Measurements from ENCODE around the gene ZSWIM3. TPM values are rescaled to one million over a fixed set of nuclear protein-coding genes. Genes with fewer than 3 reads are reported as not detected.

Gene ZSWIM3
- total and polyA plus RNA-seq, 2 donors (not counting 3 experiments of a cell fraction or from before 2014, with no cell fraction given): 3.8 to 4.4 TPM

DNA sequence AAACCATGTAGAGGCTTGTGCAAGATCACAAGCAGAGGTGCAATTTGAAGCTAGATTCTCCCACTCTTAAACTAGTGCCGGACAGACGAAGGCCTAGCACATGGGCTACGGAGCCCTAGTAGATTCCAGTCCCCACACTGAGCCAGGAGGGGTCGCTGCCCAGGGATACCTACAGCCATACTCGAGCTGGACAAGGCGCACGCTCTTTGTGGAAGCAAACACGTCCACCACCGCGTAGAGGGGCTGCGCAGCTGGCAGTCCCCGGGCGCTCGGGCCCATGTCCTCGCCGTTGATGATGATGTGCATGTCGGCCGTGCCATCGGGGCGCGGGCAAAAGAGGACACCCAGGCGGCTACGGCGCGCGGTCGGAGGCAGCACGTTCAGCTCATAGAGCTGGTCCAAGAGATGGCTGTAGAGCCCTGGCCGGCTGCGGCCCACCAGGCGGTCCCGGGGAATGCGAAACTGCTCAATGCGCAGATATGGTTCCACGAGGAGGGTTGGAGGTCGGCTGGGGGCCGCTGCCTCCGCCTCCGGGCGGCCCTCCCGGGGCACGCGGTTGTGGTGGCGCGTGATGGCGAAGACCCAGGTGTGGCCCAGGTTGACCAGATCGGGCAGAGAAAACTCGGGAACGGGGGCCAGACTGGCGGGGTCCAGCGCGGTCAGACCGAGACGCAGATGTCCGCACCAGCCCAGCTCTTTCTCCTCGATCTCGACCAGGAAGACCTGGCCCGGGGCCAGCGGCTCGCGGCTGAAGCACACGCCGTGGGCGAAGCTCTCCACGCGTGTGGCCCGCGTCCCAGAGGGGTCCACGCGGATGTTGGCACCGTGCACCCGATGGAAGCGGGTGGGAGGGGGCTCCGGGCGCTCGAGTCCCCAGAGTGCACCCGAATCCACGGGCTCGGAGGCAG, 32.9 kb downstream of the ZSWIM3 start:
- H3K4me1 ChIP-seq (ENCODE audit: control insufficient read depth, extremely low read depth, insufficient read depth, low read length): peaks cover 24% of the 10 kb centered on the region
- H3K4me2 ChIP-seq (ENCODE audit: insufficient read depth, low read length): peak overlapping the region; percentile 60
- H3K27me3 ChIP-seq (ENCODE audit: control insufficient read depth in 2 of 2, insufficient read depth in 2 of 2, low read length in 2 of 2): no peaks in the 10 kb centered on the region
- dilution Hi-C loops (cut with MboI; ENCODE audit: extremely low pct_ligation_motif_present, low sequenced_read_pairs) (no loop called here), intact Hi-C loops (cut with micrococcal nuclease) (loop anchor here (1.0 to 2.0 kb wide), 6 partner anchors 34 to 80 kb away; partner anchors contain the start of genes ACOT8, PCIF1 and ZSWIM3)
- H3K9me3 ChIP-seq (replicated peaks; ENCODE audit: control insufficient read depth, insufficient read depth, low read length): no peaks in the 10 kb centered on the region
- TF ChIP-seq POLR2AphosphoS5 (IDR thresholded peaks at IDR 0.05; ENCODE audit: insufficient read depth, low read depth, low read length) (peak; percentile 24), MYC (IDR thresholded peaks at IDR 0.05; ENCODE audit: low read depth, low read length) (peak; percentile 68), POLR2A (IDR thresholded peaks at IDR 0.05; ENCODE audit: low read depth, low read length) (peak; percentile 30), JUN (IDR thresholded peaks at IDR 0.05; ENCODE audit: borderline replicate concordance, insufficient read depth, insufficient read length, low read depth) (no peak), FOS (IDR thresholded peaks at IDR 0.05; ENCODE audit: borderline replicate concordance, insufficient read depth, low read length) (no peak), GATA2 (IDR thresholded peaks at IDR 0.05; ENCODE audit: insufficient read depth, insufficient read length, low read depth, low read length) (no peak), EZH2 (IDR thresholded peaks at IDR 0.05; ENCODE audit: borderline replicate concordance, low read depth, low read length, severe bottlenecking) (no peak)
- TF ChIP-seq, protein P1, sequence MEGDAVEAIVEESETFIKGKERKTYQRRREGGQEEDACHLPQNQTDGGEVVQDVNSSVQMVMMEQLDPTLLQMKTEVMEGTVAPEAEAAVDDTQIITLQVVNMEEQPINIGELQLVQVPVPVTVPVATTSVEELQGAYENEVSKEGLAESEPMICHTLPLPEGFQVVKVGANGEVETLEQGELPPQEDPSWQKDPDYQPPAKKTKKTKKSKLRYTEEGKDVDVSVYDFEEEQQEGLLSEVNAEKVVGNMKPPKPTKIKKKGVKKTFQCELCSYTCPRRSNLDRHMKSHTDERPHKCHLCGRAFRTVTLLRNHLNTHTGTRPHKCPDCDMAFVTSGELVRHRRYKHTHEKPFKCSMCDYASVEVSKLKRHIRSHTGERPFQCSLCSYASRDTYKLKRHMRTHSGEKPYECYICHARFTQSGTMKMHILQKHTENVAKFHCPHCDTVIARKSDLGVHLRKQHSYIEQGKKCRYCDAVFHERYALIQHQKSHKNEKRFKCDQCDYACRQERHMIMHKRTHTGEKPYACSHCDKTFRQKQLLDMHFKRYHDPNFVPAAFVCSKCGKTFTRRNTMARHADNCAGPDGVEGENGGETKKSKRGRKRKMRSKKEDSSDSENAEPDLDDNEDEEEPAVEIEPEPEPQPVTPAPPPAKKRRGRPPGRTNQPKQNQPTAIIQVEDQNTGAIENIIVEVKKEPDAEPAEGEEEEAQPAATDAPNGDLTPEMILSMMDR (IDR thresholded peaks at IDR 0.05; ENCODE audit: extremely low read depth in 1 of 2, insufficient read depth in 1 of 2, low read depth in 1 of 2, low read length in 2 of 2): peak; percentile 79 to 82
- TF ChIP-seq, protein P2, sequence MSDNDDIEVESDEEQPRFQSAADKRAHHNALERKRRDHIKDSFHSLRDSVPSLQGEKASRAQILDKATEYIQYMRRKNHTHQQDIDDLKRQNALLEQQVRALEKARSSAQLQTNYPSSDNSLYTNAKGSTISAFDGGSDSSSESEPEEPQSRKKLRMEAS (IDR thresholded peaks at IDR 0.05; ENCODE audit: insufficient read depth, insufficient read length): peak; percentile 56
- peak overlapping the region; percentile 47 to 81 (median 57) for H3K4me3 ChIP-seq (replicated peaks in 1 of 3; ENCODE audit: insufficient read depth in 1 of 3, low read depth in 1 of 3, low read length in 3 of 3)
- DNase-seq (ENCODE audit: low read depth, low spot score) (peak; percentile 89), FAIRE-seq (peak; percentile 95)
- H3K36me3 ChIP-seq (ENCODE audit: control insufficient read depth in 2 of 2, extremely low read depth in 1 of 2, insufficient read depth in 2 of 2, low read length in 2 of 2): peaks cover 0 to 19% of the 10 kb centered on the region in 2 experiments
- no peaks in the 10 kb centered on the region for H4K20me1 ChIP-seq (replicated peaks; ENCODE audit: control insufficient read depth, extremely low read depth, insufficient read depth, low read length)
- BruUV-seq (replicated peaks): TSS peak; percentile 35
- no peaks in the 10 kb centered on the region for H3K79me2 ChIP-seq (ENCODE audit: control insufficient read depth, insufficient read depth, low read length)
- peak overlapping the region; percentile 65 for H3K9ac ChIP-seq (replicated peaks; ENCODE audit: extremely low read depth, insufficient read depth, low read length)
- ChIA-PET CTCF (interaction anchor here (0.6 to 4.9 kb wide), 29 partner anchors 9 to 930 kb away, joined by 3 to 50 read pairs (median 5); partner anchors contain the start of genes ACOT8, PCIF1, PLTP and SNX21), POLR2A (interaction anchor here (0.7 to 3.5 kb wide), 6 partner anchors 9 to 68 kb away, joined by 3 to 26 read pairs (median 3); partner anchors contain the start of genes PCIF1, PLTP and ZSWIM1)
- peak overlapping the region; percentile 61 for H2AFZ ChIP-seq (ENCODE audit: low read depth, low read length)
- H3K9me1 ChIP-seq (replicated peaks; ENCODE audit: control insufficient read depth, extremely low read depth, insufficient read depth, low read length): no peaks in the 10 kb centered on the region
- peak overlapping the region; percentile 50 for H3K27ac ChIP-seq (ENCODE audit: insufficient read depth, low read depth, low read length)
